Astrocyte of the spinal cord (primary cell): ENCODE measurements around the gene RIN2.

ENCODE experiments used
- DNase-seq: peaks from one replicate; pipeline ENCODE4 v3.0.0; 2011; ENCODE audit warnings: low read depth, low spot score
- H3K4me3 ChIP-seq: 2 replicates; pipeline ENCODE4 v1.5.1; 2011; ENCODE audit warnings: low read depth, mild to moderate bottlenecking, low read length, moderate library complexity
- in situ Hi-C: cut with HindIII; loops from 2 replicates; pipeline ENCODE4 v1.10.0; 2017; ENCODE audit warnings: low sequenced_read_pairs
- TF ChIP-seq, protein P1 (sequence below): IDR thresholded peaks from 2 replicates; pipeline ENCODE4 v1.5.1; 2012; ENCODE audit warnings: low read depth, mild to moderate bottlenecking, low read length, inconsistent platforms

RIN2 gene

DNA sequence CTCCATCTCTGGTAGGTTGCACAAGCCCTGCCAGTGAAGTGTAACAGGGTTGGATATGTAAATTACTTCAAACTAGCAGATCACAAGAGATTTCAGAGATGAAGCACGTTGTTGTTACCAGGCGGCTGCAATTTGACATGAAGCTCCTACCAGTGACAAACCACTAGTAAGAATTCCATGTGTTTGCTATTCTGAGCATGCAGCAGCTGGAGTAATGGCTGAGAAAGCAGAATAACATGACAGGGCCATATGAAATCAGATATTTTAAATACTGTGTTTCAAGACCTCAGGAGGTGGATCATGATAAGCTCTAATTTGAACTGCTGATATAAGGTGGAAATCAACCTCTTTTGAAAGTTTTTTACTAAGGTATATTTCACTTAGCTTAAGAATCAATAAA lies 11.4 kb downstream of the RIN2 start:
- in situ Hi-C loops = no loop called here
- DNase-seq = no peak
- H3K4me3 ChIP-seq = no peak overlapping the region
- TF ChIP-seq, protein P1, sequence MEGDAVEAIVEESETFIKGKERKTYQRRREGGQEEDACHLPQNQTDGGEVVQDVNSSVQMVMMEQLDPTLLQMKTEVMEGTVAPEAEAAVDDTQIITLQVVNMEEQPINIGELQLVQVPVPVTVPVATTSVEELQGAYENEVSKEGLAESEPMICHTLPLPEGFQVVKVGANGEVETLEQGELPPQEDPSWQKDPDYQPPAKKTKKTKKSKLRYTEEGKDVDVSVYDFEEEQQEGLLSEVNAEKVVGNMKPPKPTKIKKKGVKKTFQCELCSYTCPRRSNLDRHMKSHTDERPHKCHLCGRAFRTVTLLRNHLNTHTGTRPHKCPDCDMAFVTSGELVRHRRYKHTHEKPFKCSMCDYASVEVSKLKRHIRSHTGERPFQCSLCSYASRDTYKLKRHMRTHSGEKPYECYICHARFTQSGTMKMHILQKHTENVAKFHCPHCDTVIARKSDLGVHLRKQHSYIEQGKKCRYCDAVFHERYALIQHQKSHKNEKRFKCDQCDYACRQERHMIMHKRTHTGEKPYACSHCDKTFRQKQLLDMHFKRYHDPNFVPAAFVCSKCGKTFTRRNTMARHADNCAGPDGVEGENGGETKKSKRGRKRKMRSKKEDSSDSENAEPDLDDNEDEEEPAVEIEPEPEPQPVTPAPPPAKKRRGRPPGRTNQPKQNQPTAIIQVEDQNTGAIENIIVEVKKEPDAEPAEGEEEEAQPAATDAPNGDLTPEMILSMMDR = no peak

DNA sequence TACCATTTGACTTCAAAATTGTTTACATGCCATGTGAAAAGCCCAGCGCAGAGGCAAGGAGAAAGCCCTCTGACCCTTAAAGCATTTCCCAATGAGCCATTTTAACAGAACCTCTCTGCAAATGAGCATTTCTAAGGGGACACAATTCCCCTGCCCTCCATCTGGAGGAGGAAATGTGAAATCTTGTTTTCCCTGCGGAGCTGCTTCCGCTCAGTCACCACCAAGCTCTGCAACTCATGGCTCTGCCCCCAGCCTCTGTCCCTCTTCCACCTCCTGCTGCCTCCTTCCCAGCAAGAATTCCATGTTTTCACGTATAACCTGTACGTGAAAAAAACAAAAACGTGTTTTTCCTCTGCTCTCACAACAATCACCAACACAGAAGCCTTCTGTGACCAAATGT lies 12.3 kb downstream of the RIN2 start:
- TF ChIP-seq, protein P1 = no peak

DNA sequence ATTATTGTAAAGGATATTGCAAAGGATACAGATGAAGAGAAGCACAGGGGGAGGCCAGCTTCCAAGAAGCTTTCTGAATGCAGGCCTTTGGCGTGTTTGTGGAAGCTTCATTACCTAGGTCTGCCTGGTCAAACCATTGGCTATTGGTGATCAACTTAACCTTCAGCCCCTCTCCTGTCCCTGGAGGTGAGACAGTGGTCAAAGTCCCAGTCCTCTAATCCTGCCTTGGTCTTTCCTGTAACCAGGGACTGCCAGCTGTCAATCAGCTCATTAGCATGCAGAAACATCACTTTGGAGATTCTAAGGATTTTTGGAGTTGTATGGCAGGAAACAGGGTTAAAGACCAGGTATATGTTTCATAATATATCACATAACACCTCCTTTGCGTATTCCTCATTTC lies 13.0 kb downstream of the RIN2 start:
- TF ChIP-seq, protein P1 = no peak
- no peak overlapping the region for H3K4me3 ChIP-seq
- in situ Hi-C loops = no loop called here
- DNase-seq = no peak

More for the DNA sequence above, 12.3 kb downstream of the RIN2 start:
- no peak overlapping the region for H3K4me3 ChIP-seq
- in situ Hi-C loops = no loop called here
- no peak for DNase-seq

DNA sequence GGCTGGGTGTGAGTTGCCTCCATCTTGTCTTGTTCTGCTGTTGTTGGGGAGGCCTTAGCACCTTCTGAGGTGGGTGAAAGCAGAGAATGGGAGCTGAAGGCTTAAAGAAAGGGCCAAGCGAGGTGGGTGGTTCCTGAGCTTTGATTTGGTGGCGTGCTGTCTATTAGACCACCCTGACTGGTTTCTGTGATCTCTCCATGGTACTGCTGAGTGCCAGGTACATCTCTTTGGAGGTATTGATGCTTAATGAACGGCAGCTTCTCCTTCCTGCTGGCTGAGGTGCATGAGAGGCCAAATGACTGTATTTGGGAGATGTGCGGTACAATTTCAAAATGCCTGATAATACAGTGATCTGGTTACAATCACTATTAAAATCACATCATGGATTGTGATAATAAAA lies 15.4 kb downstream of the RIN2 start:
- in situ Hi-C loops = no loop called here
- no peak overlapping the region for H3K4me3 ChIP-seq
- TF ChIP-seq, protein P1 = no peak
- no peak for DNase-seq

DNA sequence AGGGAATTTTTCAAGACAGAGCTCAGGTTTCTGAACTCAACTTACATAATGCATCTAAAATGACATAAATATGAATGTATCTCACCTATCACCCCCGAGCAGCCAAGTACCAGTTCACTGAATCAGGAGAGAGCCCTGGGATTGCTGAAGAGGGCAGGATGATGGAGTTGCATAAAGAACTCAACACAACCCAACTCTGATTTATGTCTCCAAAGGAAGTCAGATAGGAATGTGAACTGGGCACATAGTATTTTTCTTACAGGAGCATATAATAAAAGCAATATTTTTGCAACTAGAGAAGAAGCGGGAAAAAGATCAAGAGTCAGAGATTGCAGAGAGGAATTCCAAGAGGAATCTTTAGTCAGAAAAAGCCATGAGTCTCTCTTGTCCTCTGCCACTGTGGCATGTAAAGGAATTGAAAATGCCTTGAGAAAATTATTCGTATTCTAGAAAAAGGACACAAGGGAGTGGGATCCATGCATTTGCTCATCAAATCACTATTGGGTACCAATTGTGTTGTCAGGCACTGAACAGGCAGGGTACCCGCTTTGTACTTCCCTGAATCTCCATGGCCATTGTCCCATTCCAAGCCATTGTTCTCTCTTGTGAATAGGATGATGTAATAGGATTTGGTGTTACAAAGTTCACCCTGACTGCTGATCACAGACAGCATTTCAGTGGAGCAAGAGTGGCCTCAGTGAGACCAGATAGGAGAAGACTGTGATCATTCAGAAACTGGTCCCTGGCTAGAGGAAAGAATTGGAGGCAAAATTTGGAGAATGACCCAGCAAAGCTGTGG lies 16.3 kb downstream of the RIN2 start:
- TF ChIP-seq, protein P1 = no peak
- in situ Hi-C loops = no loop called here
- no peak overlapping the region for H3K4me3 ChIP-seq
- no peak for DNase-seq

DNA sequence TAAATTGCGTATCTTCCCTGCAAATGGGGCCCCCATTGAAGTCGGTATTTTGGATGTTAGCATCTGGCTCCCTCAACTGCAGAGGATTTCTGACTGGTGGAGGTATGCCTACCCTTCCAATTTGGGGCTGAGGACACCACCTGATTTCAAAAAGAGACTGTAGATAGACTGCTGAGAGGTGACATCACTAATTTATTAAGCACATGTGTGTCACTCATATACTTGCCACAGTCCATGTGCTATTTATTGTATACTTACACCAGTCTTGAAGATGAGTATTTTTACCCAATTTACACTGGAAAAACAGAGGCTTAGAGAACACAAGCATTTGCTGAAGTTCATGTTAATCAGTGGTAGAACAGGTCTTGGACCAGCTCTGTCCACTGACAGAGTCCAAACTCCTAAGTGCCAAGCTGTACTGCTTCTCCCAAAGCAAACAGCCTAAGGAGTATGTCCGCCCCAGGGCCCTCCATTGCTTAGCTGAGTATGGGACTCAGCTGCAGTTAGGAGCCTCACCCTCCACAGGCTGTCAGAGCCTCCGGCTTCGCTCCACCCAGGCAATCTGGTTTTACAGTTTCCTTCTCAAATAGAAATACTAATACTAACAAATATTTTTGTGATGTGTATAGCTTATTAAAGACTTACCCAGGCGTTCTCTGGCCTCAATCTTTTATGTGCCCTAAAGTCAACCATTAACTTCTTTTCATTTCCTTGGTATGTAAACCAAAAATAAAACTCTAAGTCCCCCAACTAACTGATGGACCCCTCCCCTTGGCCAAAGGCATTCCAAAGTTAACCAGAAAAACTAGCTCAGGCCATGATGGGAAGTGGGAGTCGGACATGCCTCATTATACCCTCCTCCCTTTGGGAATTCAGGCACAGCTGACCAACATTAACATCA lies 17.5 kb downstream of the RIN2 start:
- H3K4me3 ChIP-seq = no peak overlapping the region
- TF ChIP-seq, protein P1 = no peak
- DNase-seq = no peak
- in situ Hi-C loops = no loop called here
